ENCODE data around the gene CTNS. TPM values are rescaled to one million over a fixed set of nuclear protein-coding genes. Genes with fewer than 3 reads are reported as not detected.

The CTNS gene
- total RNA-seq, 2 experiments from 2014 or later = 6.4 to 9.3 TPM

GRCh38 chr17:3610523-3610922 lies 26.0 kb upstream of the CTNS start:
- no peaks in the 10 kb centered on the region for H3K4me1 Mint-ChIP-seq (ENCODE audit: low read depth)
- peaks cover 21% of the 10 kb centered on the region for H3K36me3 Mint-ChIP-seq (ENCODE audit: low read depth)
- H3K27me3 Mint-ChIP-seq = no peaks in the 10 kb centered on the region
- H3K4me3 Mint-ChIP-seq = no peak overlapping the region
- intact Hi-C loops (cut with micrococcal nuclease) = no loop called here
- CTCF ChIA-PET = no interaction called here
- H3K27ac Mint-ChIP-seq = no peak overlapping the region
- H3K9me3 Mint-ChIP-seq = no peaks in the 10 kb centered on the region
- TF ChIP-seq CTCF (IDR thresholded peaks at IDR 0.05) = no peak
- ATAC-seq (no peak), DNase-seq (no peak)
- POLR2A ChIA-PET = no interaction called here

GRCh38 chr17:3613124-3613523 lies 23.4 kb upstream of the CTNS start:
- Mint-ChIP-seq H3K4me3 (no peak overlapping the region), H3K27ac (no peak overlapping the region), H3K4me1 (ENCODE audit: low read depth) (no peaks in the 10 kb centered on the region), H3K27me3 (no peaks in the 10 kb centered on the region), H3K36me3 (ENCODE audit: low read depth) (peaks cover 32% of the 10 kb centered on the region), H3K9me3 (peaks cover 7% of the 10 kb centered on the region)
- no peak for ATAC-seq
- no peak for DNase-seq
- CTCF ChIA-PET = interaction anchor here (3.0 kb wide), 1 partner anchor 11 kb away, joined by 10 read pairs; no protein-coding TSS in a partner anchor
- POLR2A ChIA-PET = no interaction called here
- intact Hi-C loops (cut with micrococcal nuclease) = no loop called here
- TF ChIP-seq CTCF (IDR thresholded peaks at IDR 0.05) = no peak

- Mint-ChIP-seq H3K9me3 (peaks cover 7% of the 10 kb centered on the region), H3K27ac (no peak overlapping the region), H3K4me1 (ENCODE audit: low read depth) (no peaks in the 10 kb centered on the region), H3K27me3 (no peaks in the 10 kb centered on the region), H3K4me3 (no peak overlapping the region), H3K36me3 (ENCODE audit: low read depth) (peaks cover 41% of the 10 kb centered on the region)
- no peak for ATAC-seq
- no peak for TF ChIP-seq CTCF (IDR thresholded peaks at IDR 0.05)
- CTCF ChIA-PET = interaction anchor here (1.0 kb wide), 1 partner anchor 13 kb away, joined by 3 read pairs; no protein-coding TSS in a partner anchor
- no peak for DNase-seq
- POLR2A ChIA-PET = no interaction called here
- intact Hi-C loops (cut with micrococcal nuclease) = no loop called here
Observed at GRCh38 chr17:3615160-3615870, 21.2 kb upstream of the CTNS start.

GRCh38 chr17:3621146-3621720 lies 15.3 kb upstream of the CTNS start:
- Mint-ChIP-seq H3K9me3 (peaks cover 7% of the 10 kb centered on the region), H3K4me1 (ENCODE audit: low read depth) (no peaks in the 10 kb centered on the region), H3K4me3 (no peak overlapping the region), H3K36me3 (ENCODE audit: low read depth) (peaks cover 43% of the 10 kb centered on the region), H3K27ac (no peak overlapping the region), H3K27me3 (no peaks in the 10 kb centered on the region)
- no peak for TF ChIP-seq CTCF (IDR thresholded peaks at IDR 0.05)
- ChIA-PET POLR2A (no interaction called here), CTCF (interaction anchor here (3.8 kb wide), 1 partner anchor 18 kb away, joined by 14 read pairs; no protein-coding TSS in a partner anchor)
- intact Hi-C loops (cut with micrococcal nuclease) = loop anchor here (10.0 kb wide), 1 partner anchor 64 kb away; no protein-coding TSS in a partner anchor
- DNase-seq (no peak), ATAC-seq (no peak)

- TF ChIP-seq CTCF (IDR thresholded peaks at IDR 0.05) = no peak
- DNase-seq (no peak), ATAC-seq (no peak)
- Mint-ChIP-seq H3K4me1 (ENCODE audit: low read depth) (no peaks in the 10 kb centered on the region), H3K4me3 (no peak overlapping the region), H3K36me3 (ENCODE audit: low read depth) (peaks cover 38% of the 10 kb centered on the region), H3K27me3 (no peaks in the 10 kb centered on the region), H3K27ac (no peak overlapping the region), H3K9me3 (no peaks in the 10 kb centered on the region)
- intact Hi-C loops (cut with micrococcal nuclease) = loop anchor here (10.0 kb wide), 1 partner anchor 62 kb away; no protein-coding TSS in a partner anchor
- ChIA-PET CTCF (interaction anchor here (3.8 kb wide), 1 partner anchor 20 kb away, joined by 14 read pairs; no protein-coding TSS in a partner anchor), POLR2A (interaction anchor here (0.9 kb wide), 1 partner anchor 9 kb away, joined by 3 read pairs; no protein-coding TSS in a partner anchor)
Observed at GRCh38 chr17:3622977-3623594, 13.5 kb upstream of the CTNS start.

Measured in activated CD8-positive, alpha-beta T cell treated with anti-CD3 and anti-CD28 coated beads for 36 hours (primary cell).